Stimulated activated naive CD8-positive, alpha-beta T cell treated with anti-CD3 and anti-CD28 coated beads, Interleukin-15, Interleukin-2, amounts not matched to agents 100 ng/mL and 50 ng/mL, for 24 hours (primary cell): ENCODE measurements around the gene EXOC4.

Source experiments
- H3K27ac Mint-ChIP-seq: one replicate; pipeline ENCODE4 v1.8.0; 2021; ENCODE audit warnings: mild to moderate bottlenecking, mixed read lengths
- H3K27me3 Mint-ChIP-seq: one replicate; pipeline ENCODE4 v1.8.0; 2021; ENCODE audit warnings: mixed read lengths
- H3K36me3 Mint-ChIP-seq: one replicate; pipeline ENCODE4 v1.8.0; 2021; ENCODE audit warnings: low read depth, mixed read lengths
- H3K4me1 Mint-ChIP-seq: one replicate; pipeline ENCODE4 v1.8.0; 2021; ENCODE audit warnings: low read depth, mixed read lengths
- H3K4me3 Mint-ChIP-seq: one replicate; pipeline ENCODE4 v1.8.0; 2021; ENCODE audit warnings: mild to moderate bottlenecking, mixed read lengths
- H3K9me3 Mint-ChIP-seq: one replicate; pipeline ENCODE4 v1.8.0; 2021; ENCODE audit warnings: mixed read lengths

EXOC4 gene

DNA sequence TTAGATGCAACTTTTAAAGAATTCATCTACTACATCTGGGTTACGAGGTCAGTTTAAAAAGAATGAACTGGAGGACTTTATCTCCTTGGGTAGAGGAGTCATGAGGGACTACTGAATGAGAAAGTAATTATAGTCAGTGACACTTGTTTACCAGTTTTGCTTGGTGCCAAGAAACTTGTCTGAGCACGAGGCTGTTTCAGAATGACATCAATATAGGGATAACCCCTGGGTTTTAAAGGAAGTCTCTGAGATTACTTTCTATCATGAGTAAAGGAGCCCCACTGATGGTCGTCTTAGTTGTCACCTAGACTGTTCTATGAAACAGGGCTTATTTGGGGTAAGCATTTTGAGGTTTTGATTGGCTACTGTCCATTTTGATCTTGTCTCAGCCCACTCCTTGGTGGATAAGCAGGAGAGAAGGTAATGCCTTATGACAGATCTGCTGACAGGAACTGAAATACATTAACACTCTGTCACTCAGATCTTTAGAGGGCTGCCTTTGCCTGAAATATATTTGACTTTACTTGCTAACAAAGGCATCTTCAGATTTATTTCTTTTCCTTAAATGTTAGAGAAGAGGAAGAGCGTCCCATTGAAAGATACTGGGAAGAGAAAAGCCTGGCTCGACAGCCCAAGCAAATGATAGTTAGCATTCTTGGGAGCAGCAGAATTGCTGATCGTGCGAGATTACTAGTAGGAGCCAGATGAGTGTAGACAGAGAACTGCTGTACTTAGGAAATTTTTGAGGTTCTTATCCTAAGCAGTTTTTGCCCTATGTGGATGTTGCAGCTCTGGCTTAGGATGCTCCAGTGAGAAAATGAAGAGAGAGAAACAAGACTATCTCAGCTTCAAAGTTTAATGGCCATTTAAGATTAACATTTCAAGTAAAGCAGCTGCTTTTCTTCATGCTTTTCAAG, 575.1 kb downstream of the EXOC4 start:
- Mint-ChIP-seq H3K4me3 (no peak overlapping the region), H3K27me3 (no peaks in the 10 kb centered on the region), H3K9me3 (peaks cover 3% of the 10 kb centered on the region), H3K27ac (no peak overlapping the region), H3K4me1 (no peaks in the 10 kb centered on the region), H3K36me3 (peaks cover 43% of the 10 kb centered on the region)

GRCh38 chr7:133828906-133829305, 576.0 kb downstream of the EXOC4 start:
- Mint-ChIP-seq H3K4me1 (no peaks in the 10 kb centered on the region), H3K27me3 (no peaks in the 10 kb centered on the region), H3K9me3 (peaks cover 3% of the 10 kb centered on the region), H3K36me3 (peaks cover 40% of the 10 kb centered on the region), H3K27ac (no peak overlapping the region), H3K4me3 (no peak overlapping the region)

DNA sequence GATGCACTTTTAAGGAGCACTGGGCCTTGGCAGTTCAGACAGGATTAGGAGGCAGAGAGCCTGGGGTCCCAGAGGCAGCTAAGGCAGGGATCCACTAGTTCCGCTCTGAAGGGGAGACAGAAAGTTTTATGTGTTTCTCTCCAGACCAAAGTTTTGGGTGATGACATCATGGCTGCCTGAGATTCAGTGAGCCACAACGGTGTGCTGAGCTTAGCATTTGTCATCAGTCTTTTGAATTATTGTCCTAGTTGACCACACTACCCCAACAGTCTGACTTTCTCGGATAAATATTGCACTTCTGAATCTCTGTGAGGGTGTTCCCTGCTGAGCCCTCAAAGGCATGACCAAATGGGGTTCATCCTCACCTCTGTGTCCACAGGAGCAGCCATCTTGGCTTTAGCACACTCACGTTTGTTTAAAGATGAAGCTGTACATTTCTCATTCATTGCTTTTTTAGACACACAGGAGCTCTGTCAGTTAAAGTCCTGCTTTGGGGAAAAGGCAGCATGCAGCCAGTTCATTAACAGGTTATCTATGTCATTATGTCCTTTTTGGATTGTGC, 576.5 kb downstream of the EXOC4 start:
- no peak overlapping the region for H3K4me3 Mint-ChIP-seq
- no peaks in the 10 kb centered on the region for H3K27me3 Mint-ChIP-seq
- peaks cover 3% of the 10 kb centered on the region for H3K9me3 Mint-ChIP-seq
- H3K36me3 Mint-ChIP-seq = peaks cover 35% of the 10 kb centered on the region
- no peaks in the 10 kb centered on the region for H3K4me1 Mint-ChIP-seq
- no peak overlapping the region for H3K27ac Mint-ChIP-seq

GRCh38 chr7:133830081-133830480, 577.2 kb downstream of the EXOC4 start:
- peaks cover 30% of the 10 kb centered on the region for H3K36me3 Mint-ChIP-seq
- H3K4me3 Mint-ChIP-seq = no peak overlapping the region
- H3K27ac Mint-ChIP-seq = no peak overlapping the region
- no peaks in the 10 kb centered on the region for H3K27me3 Mint-ChIP-seq
- no peaks in the 10 kb centered on the region for H3K4me1 Mint-ChIP-seq
- peaks cover 3% of the 10 kb centered on the region for H3K9me3 Mint-ChIP-seq

- Mint-ChIP-seq H3K27me3 (no peaks in the 10 kb centered on the region), H3K9me3 (peaks cover 6% of the 10 kb centered on the region), H3K27ac (no peak overlapping the region), H3K36me3 (peaks cover 23% of the 10 kb centered on the region), H3K4me3 (no peak overlapping the region), H3K4me1 (no peaks in the 10 kb centered on the region)
These were observed 583.8 kb downstream of the EXOC4 start for GRCh38 chr7:133836666-133837065.

- Mint-ChIP-seq H3K9me3 (peaks cover 6% of the 10 kb centered on the region), H3K4me3 (no peak overlapping the region), H3K27me3 (no peaks in the 10 kb centered on the region), H3K36me3 (peaks cover 19% of the 10 kb centered on the region), H3K27ac (no peak overlapping the region), H3K4me1 (no peaks in the 10 kb centered on the region)
These were observed 584.3 kb downstream of the EXOC4 start for GRCh38 chr7:133837224-133837623.

GRCh38 chr7:133839121-133839520, 586.2 kb downstream of the EXOC4 start:
- Mint-ChIP-seq H3K4me1 (no peaks in the 10 kb centered on the region), H3K4me3 (no peak overlapping the region), H3K36me3 (peaks cover 11% of the 10 kb centered on the region), H3K9me3 (peaks cover 6% of the 10 kb centered on the region), H3K27ac (no peak overlapping the region), H3K27me3 (no peaks in the 10 kb centered on the region)

DNA sequence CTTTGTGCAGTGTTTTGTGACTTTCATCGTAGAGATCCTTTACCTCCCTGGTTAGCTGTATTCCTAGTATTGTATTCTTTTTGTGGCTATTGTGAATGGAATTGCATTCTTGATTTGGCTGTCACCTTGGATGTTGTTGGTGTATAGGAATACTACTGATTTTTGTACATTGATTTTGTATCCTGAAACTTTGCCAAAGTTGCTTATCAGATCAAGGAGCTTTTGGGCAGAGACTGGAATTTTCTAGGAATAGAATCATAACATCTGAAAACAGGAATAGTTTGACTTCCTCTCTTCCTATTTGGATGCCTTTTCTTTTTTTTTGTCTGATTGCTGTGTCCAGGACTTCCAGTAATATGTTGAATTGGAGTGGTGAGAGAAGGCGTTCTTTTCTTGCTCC, 590.5 kb downstream of the EXOC4 start:
- Mint-ChIP-seq H3K4me1 (no peaks in the 10 kb centered on the region), H3K4me3 (no peak overlapping the region), H3K27ac (no peak overlapping the region), H3K36me3 (peaks cover 11% of the 10 kb centered on the region), H3K9me3 (peaks cover 6% of the 10 kb centered on the region), H3K27me3 (no peaks in the 10 kb centered on the region)

DNA sequence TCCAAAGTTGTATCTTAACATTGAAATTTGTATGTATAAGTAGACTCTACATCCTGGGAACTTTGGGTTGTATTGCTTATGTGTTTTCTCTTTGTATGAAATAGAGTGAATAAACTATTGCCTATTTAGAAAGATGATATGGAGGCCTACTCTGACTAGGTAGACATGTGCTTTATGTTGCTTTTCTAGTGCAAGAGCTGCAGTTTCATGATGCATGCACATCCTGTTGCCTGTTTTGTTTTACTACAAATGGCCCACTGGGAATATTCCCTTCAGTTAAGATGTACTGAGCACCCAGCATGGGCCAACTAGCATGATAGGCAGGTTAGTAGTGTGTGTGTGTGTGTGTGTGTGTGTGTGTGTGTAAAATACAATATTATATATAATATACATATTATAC, 592.1 kb downstream of the EXOC4 start:
- Mint-ChIP-seq H3K36me3 (peaks cover 4% of the 10 kb centered on the region), H3K27ac (no peak overlapping the region), H3K27me3 (no peaks in the 10 kb centered on the region), H3K4me1 (no peaks in the 10 kb centered on the region), H3K9me3 (peaks cover 3% of the 10 kb centered on the region), H3K4me3 (no peak overlapping the region)

GRCh38 chr7:133846203-133846945, 593.5 kb downstream of the EXOC4 start:
- no peaks in the 10 kb centered on the region for H3K9me3 Mint-ChIP-seq
- no peaks in the 10 kb centered on the region for H3K27me3 Mint-ChIP-seq
- no peak overlapping the region for H3K4me3 Mint-ChIP-seq
- no peak overlapping the region for H3K27ac Mint-ChIP-seq
- no peaks in the 10 kb centered on the region for H3K4me1 Mint-ChIP-seq
- H3K36me3 Mint-ChIP-seq = no peaks in the 10 kb centered on the region

- H3K27ac Mint-ChIP-seq = no peak overlapping the region
- H3K4me3 Mint-ChIP-seq = no peak overlapping the region
- no peaks in the 10 kb centered on the region for H3K27me3 Mint-ChIP-seq
- no peaks in the 10 kb centered on the region for H3K36me3 Mint-ChIP-seq
- H3K4me1 Mint-ChIP-seq = no peaks in the 10 kb centered on the region
- H3K9me3 Mint-ChIP-seq = no peaks in the 10 kb centered on the region
These were observed 597.8 kb downstream of the EXOC4 start for GRCh38 chr7:133850497-133851280.

GRCh38 chr7:133851411-133851810, 598.5 kb downstream of the EXOC4 start:
- Mint-ChIP-seq H3K4me3 (no peak overlapping the region), H3K9me3 (no peaks in the 10 kb centered on the region), H3K27me3 (no peaks in the 10 kb centered on the region), H3K27ac (no peak overlapping the region), H3K36me3 (no peaks in the 10 kb centered on the region), H3K4me1 (no peaks in the 10 kb centered on the region)

GRCh38 chr7:133853706-133854276, 600.9 kb downstream of the EXOC4 start:
- H3K9me3 Mint-ChIP-seq = no peaks in the 10 kb centered on the region
- peaks cover 2% of the 10 kb centered on the region for H3K36me3 Mint-ChIP-seq
- H3K27me3 Mint-ChIP-seq = no peaks in the 10 kb centered on the region
- no peak overlapping the region for H3K4me3 Mint-ChIP-seq
- H3K4me1 Mint-ChIP-seq = no peaks in the 10 kb centered on the region
- no peak overlapping the region for H3K27ac Mint-ChIP-seq

DNA sequence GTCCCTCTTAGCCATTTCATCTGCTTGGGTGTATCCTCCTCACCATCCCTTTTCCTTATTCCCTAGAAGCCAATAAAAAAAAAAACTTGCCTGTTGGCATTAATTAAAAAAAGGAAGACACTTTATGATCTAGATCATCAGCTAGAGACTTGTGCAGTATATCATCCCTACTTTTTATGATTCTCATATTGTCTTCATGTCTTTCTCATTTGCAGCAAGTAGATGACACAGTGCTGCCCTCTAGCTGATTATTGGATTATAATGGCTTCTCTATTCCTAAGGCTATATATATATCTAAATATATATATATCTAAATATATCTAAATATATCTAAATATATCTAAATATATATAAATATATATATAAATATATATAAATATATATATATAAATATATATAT, 601.9 kb downstream of the EXOC4 start:
- H3K27ac Mint-ChIP-seq = no peak overlapping the region
- no peaks in the 10 kb centered on the region for H3K4me1 Mint-ChIP-seq
- no peaks in the 10 kb centered on the region for H3K27me3 Mint-ChIP-seq
- no peak overlapping the region for H3K4me3 Mint-ChIP-seq
- H3K36me3 Mint-ChIP-seq = peaks cover 8% of the 10 kb centered on the region
- no peaks in the 10 kb centered on the region for H3K9me3 Mint-ChIP-seq
